HG03045 (cell line): ENCODE measurements around the gene TPI1.
"Not testable (repeated sequence)": the region's sequence is repeated elsewhere in the genome, so short reads cannot be mapped to it uniquely, and the experiment has no call there.

Source experiments
- ATAC-seq: cut with Tn5 transposase; IDR thresholded peaks from one replicate; pipeline ENCODE4 v1.9.1; 2021; ENCODE audit warnings: mild to moderate bottlenecking, moderate library complexity; ENCODE audit not compliant: unreplicated experiment

Gene TPI1

GRCh38 chr12:6866920-6867412 lies 365 bp upstream of the TPI1 start:
- peak; percentile 8 for ATAC-seq

- no peak for ATAC-seq
Measured at GRCh38 chr12:6868211-6869048, 1.1 kb downstream of the TPI1 start.

DNA sequence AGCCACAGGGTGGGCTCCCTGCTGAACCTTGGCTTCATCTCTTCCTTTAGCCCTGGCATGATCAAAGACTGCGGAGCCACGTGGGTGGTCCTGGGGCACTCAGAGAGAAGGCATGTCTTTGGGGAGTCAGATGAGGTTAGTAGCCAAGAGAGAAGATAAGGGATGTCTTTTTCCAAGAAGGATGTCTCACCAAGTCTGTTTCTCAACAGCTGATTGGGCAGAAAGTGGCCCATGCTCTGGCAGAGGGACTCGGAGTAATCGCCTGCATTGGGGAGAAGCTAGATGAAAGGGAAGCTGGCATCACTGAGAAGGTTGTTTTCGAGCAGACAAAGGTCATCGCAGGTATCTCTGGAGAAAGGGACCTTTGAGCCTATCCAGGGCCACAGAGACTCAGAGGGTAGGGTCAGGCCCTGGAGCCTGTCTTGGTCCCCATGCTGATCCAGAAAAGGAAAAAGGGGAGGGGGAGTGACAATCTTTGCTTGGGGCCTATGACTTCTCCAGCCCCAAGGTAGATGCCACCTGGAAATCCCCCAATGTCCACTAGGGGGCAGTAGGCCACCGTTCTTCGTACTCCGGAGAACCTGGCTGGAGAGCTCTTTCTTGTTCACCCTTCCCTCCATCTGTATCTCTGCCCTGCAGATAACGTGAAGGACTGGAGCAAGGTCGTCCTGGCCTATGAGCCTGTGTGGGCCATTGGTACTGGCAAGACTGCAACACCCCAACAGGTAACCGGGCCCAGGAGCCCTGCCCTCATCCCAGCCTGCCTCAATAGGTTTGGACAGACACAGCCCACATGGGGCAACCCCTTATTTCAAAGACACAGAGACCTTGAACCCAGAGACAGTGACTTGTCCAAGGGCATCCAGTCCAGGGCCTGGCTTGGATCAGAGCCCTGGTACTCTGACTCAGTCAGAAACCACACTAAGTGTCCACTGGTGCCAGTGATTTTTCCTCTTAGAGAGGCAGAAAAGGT lies 2.0 kb downstream of the TPI1 start:
- no peak for ATAC-seq

DNA sequence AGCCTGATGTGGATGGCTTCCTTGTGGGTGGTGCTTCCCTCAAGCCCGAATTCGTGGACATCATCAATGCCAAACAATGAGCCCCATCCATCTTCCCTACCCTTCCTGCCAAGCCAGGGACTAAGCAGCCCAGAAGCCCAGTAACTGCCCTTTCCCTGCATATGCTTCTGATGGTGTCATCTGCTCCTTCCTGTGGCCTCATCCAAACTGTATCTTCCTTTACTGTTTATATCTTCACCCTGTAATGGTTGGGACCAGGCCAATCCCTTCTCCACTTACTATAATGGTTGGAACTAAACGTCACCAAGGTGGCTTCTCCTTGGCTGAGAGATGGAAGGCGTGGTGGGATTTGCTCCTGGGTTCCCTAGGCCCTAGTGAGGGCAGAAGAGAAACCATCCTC lies 3.0 kb downstream of the TPI1 start:
- not testable (repeated sequence) for ATAC-seq

- no peak for ATAC-seq
Measured at GRCh38 chr12:6871052-6871957, 4.0 kb downstream of the TPI1 start.

- no peak for ATAC-seq
Measured at GRCh38 chr12:6872073-6873048, 5.0 kb downstream of the TPI1 start.

GRCh38 chr12:6873094-6874014 lies 6.0 kb downstream of the TPI1 start, which contains the start of gene SPSB2:
TSS of gene SPSB2 (minus strand) at chr12:6873303. CDS start at chr12:6872901, 402 bp downstream.
- peak; percentile 71 for ATAC-seq

- not testable (repeated sequence) for ATAC-seq
Measured at GRCh38 chr12:6874015-6874368, 6.7 kb downstream of the TPI1 start.

GRCh38 chr12:6879824-6880223 lies 12.5 kb downstream of the TPI1 start:
- not testable (repeated sequence) for ATAC-seq

- ATAC-seq, result no peak
Measured at GRCh38 chr12:6883252-6883651, 15.9 kb downstream of the TPI1 start.

DNA sequence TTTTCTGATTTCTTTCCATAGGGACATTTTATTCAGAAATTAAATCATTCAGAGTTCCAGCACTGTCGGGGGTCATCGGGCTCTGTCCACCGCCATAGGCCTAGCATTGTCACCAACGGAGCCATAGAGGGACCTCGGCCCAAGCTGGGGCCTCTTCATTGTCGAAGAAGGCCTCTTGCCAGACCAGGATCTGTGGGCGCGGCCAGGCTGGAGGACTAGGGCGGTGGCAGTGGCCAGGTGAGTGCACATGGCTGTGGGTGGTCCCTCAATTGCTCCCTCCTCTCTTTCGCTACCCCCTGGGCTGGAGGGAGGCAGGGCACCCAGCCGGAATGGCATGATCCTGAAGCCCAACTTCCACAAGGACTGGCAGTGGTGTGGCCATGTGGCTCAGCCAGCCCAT lies 16.4 kb downstream of the TPI1 start:
- no peak for ATAC-seq

DNA sequence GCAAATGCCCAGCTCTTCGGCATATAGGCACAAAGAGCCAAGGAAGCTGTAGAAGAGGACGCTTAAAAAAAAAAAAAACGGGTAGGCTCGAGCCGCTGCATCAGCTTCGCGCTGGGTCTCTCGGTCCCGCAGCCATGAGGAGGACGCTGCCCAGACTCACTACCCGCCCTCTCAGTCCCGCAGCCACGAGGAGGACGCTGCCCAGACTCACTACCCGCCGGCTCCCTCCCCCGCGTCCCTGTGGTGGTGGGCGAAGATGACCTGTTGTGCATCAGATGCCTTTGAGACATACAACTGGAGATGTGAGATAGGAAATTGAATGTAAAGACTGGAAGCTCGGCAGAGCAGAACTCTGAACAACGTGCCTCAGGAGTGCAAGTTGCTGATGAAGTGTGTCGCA lies 17.2 kb downstream of the TPI1 start:
- ATAC-seq, result no peak

GRCh38 chr12:6886206-6886999 lies 19.1 kb downstream of the TPI1 start:
- ATAC-seq, result not testable (repeated sequence)

DNA sequence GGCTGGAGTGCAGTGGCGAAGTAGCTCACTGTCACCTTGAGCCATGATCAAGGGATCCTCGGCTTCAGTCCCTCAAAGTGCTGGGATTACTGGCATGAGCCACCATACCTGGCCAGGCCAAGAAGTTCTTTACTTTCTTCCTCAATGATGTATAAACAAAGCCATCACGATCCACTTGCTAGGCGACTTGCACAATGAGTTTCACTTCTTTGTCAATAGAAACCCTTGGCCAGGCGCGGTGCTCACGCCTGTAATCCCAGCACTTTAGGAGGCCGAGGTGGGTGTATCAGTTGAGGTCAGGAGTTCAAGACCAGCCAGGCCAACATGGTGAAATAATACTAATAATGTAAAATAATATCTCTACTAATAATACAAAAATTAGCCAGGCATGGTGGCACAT lies 20.1 kb downstream of the TPI1 start:
- no peak for ATAC-seq

GRCh38 chr12:6888360-6888759 lies 21.0 kb downstream of the TPI1 start:
- ATAC-seq, result no peak

DNA sequence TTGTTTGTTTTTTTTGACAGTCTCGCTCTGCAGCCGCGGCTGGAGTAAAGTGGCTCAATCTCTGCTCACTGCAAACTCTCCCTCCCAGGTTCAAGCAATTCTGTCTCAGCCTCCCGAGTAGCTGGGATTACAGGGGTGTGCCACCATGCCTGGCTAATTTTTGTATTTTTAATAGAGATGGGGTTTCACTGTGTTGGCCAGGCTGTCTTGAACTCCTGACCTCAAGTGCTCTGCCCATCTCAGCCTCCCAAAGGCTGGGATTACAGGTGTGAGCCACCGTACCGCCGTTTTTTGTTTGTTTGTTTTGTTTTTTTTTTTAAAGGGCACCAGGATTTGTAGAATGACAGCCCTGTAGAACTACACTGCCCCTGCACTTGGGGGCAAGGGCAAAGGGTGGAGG lies 21.5 kb downstream of the TPI1 start:
- ATAC-seq, result not testable (repeated sequence)

DNA sequence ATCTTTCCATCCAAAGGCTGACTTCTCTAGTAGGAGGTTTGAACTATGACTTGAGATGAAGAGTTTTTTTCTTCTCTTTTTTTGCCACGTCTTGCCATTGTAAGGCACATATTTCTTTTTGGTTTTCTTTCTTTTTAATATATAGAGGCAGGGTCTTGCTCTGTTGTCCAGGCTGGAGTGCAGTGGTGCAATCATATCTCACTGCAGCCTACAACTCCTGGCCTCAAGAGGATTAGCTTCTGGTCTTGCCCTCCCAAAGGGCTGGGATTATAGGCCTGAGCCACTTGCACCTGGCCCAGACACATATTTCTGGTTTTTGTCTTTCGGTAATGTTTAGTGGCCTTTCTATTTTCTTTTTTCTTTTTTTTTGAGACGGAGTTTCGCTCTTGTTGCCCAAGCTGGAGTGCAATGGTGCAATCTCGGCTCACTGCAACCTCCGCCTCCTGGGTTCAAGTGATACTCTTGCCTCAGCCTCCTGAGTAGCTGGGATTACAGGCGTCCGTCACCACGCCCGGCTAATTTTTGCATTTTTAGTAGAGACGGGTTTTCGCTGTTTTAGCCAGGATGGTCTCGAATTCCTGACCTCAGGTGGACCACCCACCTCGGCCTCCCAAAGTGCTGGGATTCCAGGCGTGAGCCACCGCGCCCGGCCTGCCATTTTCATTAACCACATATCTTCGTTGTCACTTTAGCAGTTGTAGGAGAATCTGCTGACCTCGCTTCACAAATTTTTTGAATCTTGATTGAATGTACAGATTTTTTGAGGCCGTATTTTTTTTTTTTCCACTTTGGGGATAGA lies 22.6 kb downstream of the TPI1 start:
- not testable (repeated sequence) for ATAC-seq
